Stomach (tissue), 9 donors: ENCODE measurements around the gene OMG. TPM values are rescaled to one million over a fixed set of nuclear protein-coding genes. Genes with fewer than 3 reads are reported as not detected.
"Not testable (repeated sequence)": the region's sequence is repeated elsewhere in the genome, so short reads cannot be mapped to it uniquely, and the experiment has no call there.

Experiments used
- DNase-seq, 2 donors: peaks; one replicate each; pipeline versions ENCODE4 v3.0.0 to v3.0.0-alpha.2; 2013 to 2019
- H3K27ac ChIP-seq, 5 donors: fragments of 200-600 bp in 4 of 5; sonication (generic) in 4 of 5; one replicate each; pipeline ENCODE4 v1.5.1; 2013 to 2019; ENCODE audit warnings: mild to moderate bottlenecking in 1 of 5, moderate library complexity in 1 of 5
- H3K27me3 ChIP-seq, 3 donors: fragments of 200-600 bp; sonication (generic); one replicate each; pipeline ENCODE4 v1.5.1; 2017 to 2019; ENCODE audit warnings: mixed run types in 1 of 3
- H3K36me3 ChIP-seq, 4 donors: fragments of 200-600 bp; sonication (generic); 1 replicate in 3 of 4; 2 replicates in 1 of 4; pipeline ENCODE4 v1.5.1; 2016 to 2019
- H3K4me1 ChIP-seq, 4 donors: fragments of 200-600 bp; sonication (generic); one replicate each; pipeline ENCODE4 v1.5.1; 2016 to 2019
- H3K4me3 ChIP-seq, 4 donors: fragments of 200-600 bp; sonication (generic) in 3 of 4; one replicate each; pipeline ENCODE4 v1.5.1; 2016 to 2019; ENCODE audit warnings: mild to moderate bottlenecking in 1 of 4
- H3K9me3 ChIP-seq, 4 donors: fragments of 200-600 bp; sonication (generic); one replicate each; pipeline ENCODE4 v1.5.1; 2016 to 2019
- EP300 ChIP-seq: sonication (generic); formaldehyde crosslinking; IDR thresholded peaks from one replicate; pipeline ENCODE4 v1.6.1; 2017; ENCODE audit warnings: antibody characterized with exemption
- POLR2A ChIP-seq, 4 donors: fragments of 450-650 bp; IDR thresholded peaks; one replicate each; pipeline ENCODE4 v1.6.1; 2016; ENCODE audit warnings: antibody characterized with exemption in 4 of 4, control low read depth in 2 of 4, mild to moderate bottlenecking in 1 of 4, moderate library complexity in 1 of 4
- POLR2AphosphoS5 ChIP-seq, 3 donors: sonication (generic); formaldehyde crosslinking; IDR thresholded peaks; one replicate each; pipeline ENCODE4 v1.6.1; 2016; ENCODE audit warnings: antibody characterized with exemption in 3 of 3
- WGBS, 5 donors: extraction: QIAGEN DNeasy Blood & Tissue Kit in 3 of 5; methylation state at CpG; one replicate each; pipeline versions ENCODE4 v1.1.5 to v1.1.7; 2013 to 2018; 5-methylcytosine and 5-hydroxymethylcytosine counted together
- intact Hi-C: fragments of 100-400 bp; cut with DNase I; formaldehyde crosslinking; loops from one replicate; pipeline ENCODE4 v1.15.1; 2023; ENCODE audit warnings: low total_unique reads
- polyA plus RNA-seq, 3 donors: library from polyadenylated mRNA; stranded (reverse); fragments of 200-250 nt; gene quantifications; one replicate each; pipeline ENCODE4 v1.2.3, GENCODE V29; 2013
- total RNA-seq, 5 donors: library from RNA; depleted of rRNA; stranded (reverse); fragments of >200 nt; gene quantifications; one replicate each; pipeline versions ENCODE4 v1.1.0 to v1.2.3, GENCODE V29; 2014 to 2016
- TF ChIP-seq, protein P1 (sequence below), 7 experiments: fragments of 450-650 bp in 4 of 7; fragments of 200-600 bp in 3 of 7; sonication (generic) in 3 of 7; IDR thresholded peaks; one replicate each; pipeline ENCODE4 v1.5.1; 2016 to 2019; ENCODE audit warnings: antibody characterized with exemption in 7 of 7, control low read depth in 2 of 7, mild to moderate bottlenecking in 1 of 7
- donor health status: healthy with polysubstance abuse.
- donor health status: Bipolar disorder and iron deficiency.
- donor health status: healthy.

The OMG gene
- total and polyA plus RNA-seq, 8 donors: 0.50 to 5.7 (median 1.1) TPM; not detected in 4

DNA sequence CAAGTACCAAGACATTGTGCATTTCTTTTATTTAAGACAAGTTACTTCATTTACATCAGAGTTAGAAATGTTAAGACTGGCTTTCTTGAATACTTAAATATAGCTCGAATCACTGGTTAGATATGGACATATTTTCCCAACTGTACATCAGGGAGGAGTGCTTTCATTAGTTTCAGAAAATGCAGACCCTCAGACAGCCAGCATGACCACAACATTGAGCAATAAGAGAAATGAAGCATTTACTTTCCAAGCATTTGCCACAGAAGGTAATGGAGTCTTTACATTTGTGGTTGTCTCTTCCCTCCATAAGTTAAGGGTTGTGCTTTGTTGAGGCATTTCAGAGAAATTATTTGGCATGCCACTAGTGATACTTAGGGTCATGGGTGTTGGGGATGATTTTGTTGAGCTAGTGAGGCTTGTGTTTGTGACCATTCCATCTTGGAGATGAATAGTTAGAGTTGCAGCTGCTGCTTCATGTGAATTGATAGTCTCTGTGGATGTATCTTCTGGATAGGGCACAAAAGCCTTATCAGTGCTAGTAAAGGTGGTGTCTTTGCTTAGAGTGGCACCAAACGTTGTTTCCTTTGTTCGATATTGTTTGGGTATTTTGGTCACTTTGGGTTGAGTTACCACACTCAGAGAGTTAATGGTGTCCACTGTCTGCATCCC lies 2.1 kb downstream of the OMG start:
- no peak overlapping the region for H3K27ac ChIP-seq
- 72 to 86% (median 75%) methylated on average over 3 of the region's 3 CpGs for WGBS, 5 donors
- H3K27me3 ChIP-seq: no peaks in the 10 kb centered on the region
- no peaks in the 10 kb centered on the region for H3K9me3 ChIP-seq
- TF ChIP-seq, protein P1, sequence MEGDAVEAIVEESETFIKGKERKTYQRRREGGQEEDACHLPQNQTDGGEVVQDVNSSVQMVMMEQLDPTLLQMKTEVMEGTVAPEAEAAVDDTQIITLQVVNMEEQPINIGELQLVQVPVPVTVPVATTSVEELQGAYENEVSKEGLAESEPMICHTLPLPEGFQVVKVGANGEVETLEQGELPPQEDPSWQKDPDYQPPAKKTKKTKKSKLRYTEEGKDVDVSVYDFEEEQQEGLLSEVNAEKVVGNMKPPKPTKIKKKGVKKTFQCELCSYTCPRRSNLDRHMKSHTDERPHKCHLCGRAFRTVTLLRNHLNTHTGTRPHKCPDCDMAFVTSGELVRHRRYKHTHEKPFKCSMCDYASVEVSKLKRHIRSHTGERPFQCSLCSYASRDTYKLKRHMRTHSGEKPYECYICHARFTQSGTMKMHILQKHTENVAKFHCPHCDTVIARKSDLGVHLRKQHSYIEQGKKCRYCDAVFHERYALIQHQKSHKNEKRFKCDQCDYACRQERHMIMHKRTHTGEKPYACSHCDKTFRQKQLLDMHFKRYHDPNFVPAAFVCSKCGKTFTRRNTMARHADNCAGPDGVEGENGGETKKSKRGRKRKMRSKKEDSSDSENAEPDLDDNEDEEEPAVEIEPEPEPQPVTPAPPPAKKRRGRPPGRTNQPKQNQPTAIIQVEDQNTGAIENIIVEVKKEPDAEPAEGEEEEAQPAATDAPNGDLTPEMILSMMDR (IDR thresholded peaks at IDR 0.05): no peak
- TF ChIP-seq EP300 (no peak), POLR2AphosphoS5 (IDR thresholded peaks at IDR 0.05) (no peak), POLR2A (IDR thresholded peaks at IDR 0.05) (no peak)
- intact Hi-C loops: no loop called here
- no peaks in the 10 kb centered on the region for H3K4me1 ChIP-seq
- DNase-seq: no peak
- peaks cover 0 to 11% (median 1%) of the 10 kb centered on the region in 4 donors for H3K36me3 ChIP-seq
- no peak overlapping the region for H3K4me3 ChIP-seq

DNA sequence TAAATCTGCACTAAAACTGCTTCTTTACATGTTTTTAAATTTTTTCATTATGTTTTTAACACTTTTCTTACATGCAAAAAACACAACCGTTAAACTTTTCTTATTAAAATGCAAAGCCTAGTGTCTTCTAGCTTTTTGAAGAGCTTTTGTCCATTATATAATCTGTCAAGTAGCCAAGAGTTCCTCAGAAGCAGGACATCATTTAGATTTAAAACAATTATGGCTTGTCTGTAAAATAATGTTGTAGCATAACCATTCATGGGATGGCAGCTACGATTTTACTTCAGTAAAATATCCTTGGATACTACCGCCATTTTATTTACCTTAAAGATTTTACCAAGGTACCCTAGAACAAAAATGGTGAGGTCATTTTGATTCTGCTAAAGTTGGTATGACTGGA lies 2.8 kb downstream of the OMG start:
- 88 to 97% (median 93%) methylated on average over 3 of the region's 3 CpGs for WGBS, 5 donors
- Histone ChIP-seq H3K27me3 (no peaks in the 10 kb centered on the region), H3K36me3 (peaks cover 0 to 11% (median 1%) of the 10 kb centered on the region in 4 donors), H3K9me3 (no peaks in the 10 kb centered on the region), H3K4me1 (no peaks in the 10 kb centered on the region), H3K27ac (no peak overlapping the region), H3K4me3 (no peak overlapping the region)
- intact Hi-C loops: no loop called here
- TF ChIP-seq EP300 (no peak), POLR2A (IDR thresholded peaks at IDR 0.05) (no peak), POLR2AphosphoS5 (IDR thresholded peaks at IDR 0.05) (no peak)
- TF ChIP-seq, protein P1 (IDR thresholded peaks at IDR 0.05): no peak
- DNase-seq: no peak

DNA sequence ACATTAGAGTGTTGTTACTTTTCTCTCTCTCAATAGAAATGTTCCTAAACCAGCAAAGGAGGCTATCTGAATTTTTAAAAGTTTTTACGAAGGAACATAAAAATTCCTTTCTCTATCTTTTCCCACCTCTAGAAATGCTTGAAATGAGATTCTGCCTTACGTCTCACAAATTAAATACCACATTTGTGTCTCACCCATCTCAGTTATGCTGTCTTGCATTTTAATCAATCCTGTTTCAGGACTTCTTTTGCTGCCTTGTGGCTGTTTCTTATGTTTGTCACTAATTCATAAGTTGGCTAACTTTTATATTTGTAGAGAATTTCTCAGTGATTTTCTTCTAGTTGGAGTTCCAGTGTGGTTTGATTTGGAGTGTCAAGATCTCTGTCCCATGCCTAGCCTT lies 3.5 kb downstream of the OMG start:
- H3K4me1 ChIP-seq: no peaks in the 10 kb centered on the region
- 91 to 100% (median 92%) methylated on average over 2 of the region's 2 CpGs for WGBS, 5 donors
- no peak for TF ChIP-seq EP300
- TF ChIP-seq, protein P1 (IDR thresholded peaks at IDR 0.05): no peak
- no peak for TF ChIP-seq POLR2A (IDR thresholded peaks at IDR 0.05)
- TF ChIP-seq POLR2AphosphoS5 (IDR thresholded peaks at IDR 0.05): no peak
- no peaks in the 10 kb centered on the region for H3K9me3 ChIP-seq
- no peaks in the 10 kb centered on the region for H3K27me3 ChIP-seq
- DNase-seq: no peak
- intact Hi-C loops: no loop called here
- H3K27ac ChIP-seq: no peak overlapping the region
- peaks cover 0 to 11% (median 1%) of the 10 kb centered on the region in 4 donors for H3K36me3 ChIP-seq
- no peak overlapping the region for H3K4me3 ChIP-seq

DNA sequence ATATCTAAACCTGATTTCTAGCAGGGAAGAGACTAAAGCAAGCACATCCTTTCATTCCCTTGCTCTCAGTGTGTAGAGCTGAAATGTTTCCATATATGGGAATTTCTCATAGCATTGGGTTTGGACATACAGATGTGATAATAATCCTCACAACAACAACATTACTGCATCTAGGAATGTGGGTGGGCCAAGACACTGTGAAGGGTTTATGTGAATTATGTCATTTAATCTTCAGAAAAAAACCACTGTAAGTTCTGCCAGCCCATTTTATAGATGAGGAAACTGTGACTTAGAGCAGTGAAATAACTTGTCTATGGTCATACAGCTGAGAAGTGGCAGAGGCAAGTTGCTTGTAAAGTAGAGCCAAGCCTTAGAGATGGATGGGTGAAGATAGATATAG lies 5.2 kb downstream of the OMG start:
- no peak for TF ChIP-seq POLR2AphosphoS5 (IDR thresholded peaks at IDR 0.05)
- H3K4me1 ChIP-seq: no peaks in the 10 kb centered on the region
- peaks cover 0 to 14% (median 6%) of the 10 kb centered on the region in 4 donors for H3K36me3 ChIP-seq
- no peak overlapping the region for H3K4me3 ChIP-seq
- no peaks in the 10 kb centered on the region for H3K27me3 ChIP-seq
- no peak overlapping the region for H3K27ac ChIP-seq
- H3K9me3 ChIP-seq: no peaks in the 10 kb centered on the region
- intact Hi-C loops: no loop called here
- DNase-seq: no peak

DNA sequence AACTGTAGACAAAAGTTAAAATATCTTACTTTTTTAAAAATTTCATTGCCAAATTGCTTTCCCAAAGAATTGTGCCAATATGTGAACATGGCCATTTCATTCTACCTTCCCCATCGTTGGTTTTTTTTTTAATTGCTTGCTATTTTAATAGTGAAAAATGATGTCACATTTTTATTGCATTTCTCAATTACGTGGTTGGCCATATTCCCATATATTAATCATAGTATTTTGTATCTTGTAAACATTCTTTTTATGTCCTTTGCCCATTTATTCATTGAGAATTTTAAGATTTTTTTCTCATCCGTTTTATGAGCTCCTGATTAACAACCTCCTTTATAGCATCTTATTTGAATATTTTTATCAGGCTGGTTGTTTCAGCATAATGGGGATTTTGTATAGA lies 7.2 kb downstream of the OMG start:
- intact Hi-C loops: no loop called here
- WGBS, 5 donors: 77 to 86% (median 81%) methylated on average over 3 of the region's 3 CpGs
- H3K27ac ChIP-seq: no peak overlapping the region

DNA sequence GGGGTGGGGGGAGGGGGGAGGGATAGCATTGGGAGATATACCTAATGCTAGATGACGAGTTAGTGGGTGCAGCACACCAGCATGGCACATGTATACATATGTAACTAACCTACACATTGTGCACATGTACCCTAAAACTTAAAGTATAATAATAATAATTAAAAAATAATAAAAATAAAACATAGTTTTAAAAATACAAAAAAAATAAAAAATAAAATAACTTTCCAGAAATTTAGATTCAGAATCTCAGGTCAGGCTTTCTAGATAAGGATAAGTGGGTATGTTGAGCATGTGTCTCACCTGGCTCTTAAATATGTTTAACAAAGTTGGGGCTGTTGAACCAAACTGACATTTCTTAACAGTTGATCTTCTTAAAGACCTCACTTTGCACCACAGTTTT lies 9.1 kb downstream of the OMG start:
- intact Hi-C loops, H3K27me3 ChIP-seq, H3K4me1 ChIP-seq, H3K9me3 ChIP-seq, H3K27ac ChIP-seq, DNase-seq, H3K4me3 ChIP-seq: not testable (repeated sequence)
- peaks cover 0 to 15% (median 7%) of the 10 kb centered on the region in 4 donors for H3K36me3 ChIP-seq
- 44 to 100% (median 96%) methylated on average over 1 of the region's 1 CpG for WGBS, 5 donors

More for the DNA sequence above, 7.2 kb downstream of the OMG start:
- TF ChIP-seq, protein P1 (IDR thresholded peaks at IDR 0.05): no peak
- TF ChIP-seq POLR2AphosphoS5 (IDR thresholded peaks at IDR 0.05) (no peak), EP300 (no peak), POLR2A (IDR thresholded peaks at IDR 0.05) (no peak)
- H3K4me1 ChIP-seq: no peaks in the 10 kb centered on the region
- no peaks in the 10 kb centered on the region for H3K9me3 ChIP-seq
- no peaks in the 10 kb centered on the region for H3K27me3 ChIP-seq
- peaks cover 0 to 14% (median 7%) of the 10 kb centered on the region in 4 donors for H3K36me3 ChIP-seq
- no peak overlapping the region for H3K4me3 ChIP-seq
- no peak for DNase-seq
